Sigmoid colon (tissue), 7 donors: ENCODE measurements around the gene ABLIM2. TPM values are rescaled to one million over a fixed set of nuclear protein-coding genes. Genes with fewer than 3 reads are reported as not detected.

Source experiments
- DNase-seq: peaks from one replicate; pipeline ENCODE4 v3.0.0-alpha.2; 2019
- H3K27ac ChIP-seq, 4 donors: fragments of 200-600 bp; sonication (generic); one replicate each; pipeline ENCODE4 v1.5.1; 2016 to 2019; ENCODE audit warnings: mild to moderate bottlenecking in 1 of 4
- H3K27me3 ChIP-seq, 3 donors: fragments of 200-600 bp; sonication (generic); one replicate each; pipeline ENCODE4 v1.5.1; 2019; ENCODE audit warnings: mild to moderate bottlenecking in 1 of 3
- H3K36me3 ChIP-seq, 4 donors: fragments of 200-600 bp; sonication (generic); one replicate each; pipeline ENCODE4 v1.5.1; 2016 to 2019
- H3K4me1 ChIP-seq, 4 donors: fragments of 200-600 bp; sonication (generic); one replicate each; pipeline ENCODE4 v1.5.1; 2017 to 2019
- H3K4me3 ChIP-seq, 4 donors: fragments of 200-600 bp; sonication (generic); one replicate each; pipeline ENCODE4 v1.5.1; 2017 to 2019; ENCODE audit warnings: mild to moderate bottlenecking in 2 of 4, moderate library complexity in 1 of 4
- H3K9me3 ChIP-seq, 4 donors: fragments of 200-600 bp in 3 of 4; sonication (generic) in 3 of 4; one replicate each; pipeline versions ENCODE4 v1.5.1 to v1.6.1; 2013 to 2019
- EP300 ChIP-seq, 4 donors: sonication (generic); formaldehyde crosslinking; IDR thresholded peaks; one replicate each; pipeline ENCODE4 v1.6.1; 2017; ENCODE audit warnings: antibody characterized with exemption in 4 of 4
- POLR2A ChIP-seq, 2 donors: fragments of 450-650 bp; IDR thresholded peaks; one replicate each; pipeline ENCODE4 v1.6.1; 2016; ENCODE audit warnings: antibody characterized with exemption in 2 of 2, mild to moderate bottlenecking in 2 of 2, moderate library complexity in 2 of 2
- POLR2AphosphoS5 ChIP-seq, 4 donors: sonication (generic); formaldehyde crosslinking; IDR thresholded peaks; one replicate each; pipeline ENCODE4 v1.6.1; 2017; ENCODE audit warnings: antibody characterized with exemption in 4 of 4
- WGBS, 2 donors: extraction: QIAGEN DNeasy Blood & Tissue Kit; methylation state at CpG; one replicate each; pipeline ENCODE4 v1.1.7; 2013; 5-methylcytosine and 5-hydroxymethylcytosine counted together
- intact Hi-C: fragments of 100-400 bp; cut with DNase I; formaldehyde crosslinking; loops from one replicate; pipeline ENCODE4 v1.15.1; 2023
- polyA plus RNA-seq, 3 donors: library from polyadenylated mRNA; stranded (reverse); fragments of 200-250 nt; gene quantifications; one replicate each; pipeline ENCODE4 v1.2.3, GENCODE V29; 2013
- total RNA-seq, 4 donors: library from RNA; depleted of rRNA; stranded (reverse); fragments of >200 nt; gene quantifications; one replicate each; pipeline ENCODE4 v1.1.0, GENCODE V29; 2016
- TF ChIP-seq, protein P1 (sequence below), 4 experiments: fragments of 450-650 bp in 3 of 4; fragments of 200-600 bp in 1 of 4; IDR thresholded peaks; one replicate each; pipeline ENCODE4 v1.5.1; 2016 to 2019; ENCODE audit warnings: antibody characterized with exemption in 4 of 4, mild to moderate bottlenecking in 3 of 4, moderate library complexity in 2 of 4
- donor health status: healthy with polysubstance abuse.
- donor health status: Bipolar disorder and iron deficiency.
- donor health status: healthy.

The ABLIM2 gene
- total and polyA plus RNA-seq, 7 donors = 3.1 to 15.0 (median 7.4) TPM

- H3K4me1 ChIP-seq = peaks cover 0 to 62% (median 48%) of the 10 kb centered on the region in 4 donors
- DNase-seq = no peak
- intact Hi-C loops = loop anchor here (5.0 kb wide), 1 partner anchor 163 kb away; no protein-coding TSS in a partner anchor
- TF ChIP-seq POLR2AphosphoS5 (IDR thresholded peaks at IDR 0.05) (no peak), POLR2A (IDR thresholded peaks at IDR 0.05) (no peak), EP300 (IDR thresholded peaks at IDR 0.05) (no peak)
- TF ChIP-seq, protein P1, sequence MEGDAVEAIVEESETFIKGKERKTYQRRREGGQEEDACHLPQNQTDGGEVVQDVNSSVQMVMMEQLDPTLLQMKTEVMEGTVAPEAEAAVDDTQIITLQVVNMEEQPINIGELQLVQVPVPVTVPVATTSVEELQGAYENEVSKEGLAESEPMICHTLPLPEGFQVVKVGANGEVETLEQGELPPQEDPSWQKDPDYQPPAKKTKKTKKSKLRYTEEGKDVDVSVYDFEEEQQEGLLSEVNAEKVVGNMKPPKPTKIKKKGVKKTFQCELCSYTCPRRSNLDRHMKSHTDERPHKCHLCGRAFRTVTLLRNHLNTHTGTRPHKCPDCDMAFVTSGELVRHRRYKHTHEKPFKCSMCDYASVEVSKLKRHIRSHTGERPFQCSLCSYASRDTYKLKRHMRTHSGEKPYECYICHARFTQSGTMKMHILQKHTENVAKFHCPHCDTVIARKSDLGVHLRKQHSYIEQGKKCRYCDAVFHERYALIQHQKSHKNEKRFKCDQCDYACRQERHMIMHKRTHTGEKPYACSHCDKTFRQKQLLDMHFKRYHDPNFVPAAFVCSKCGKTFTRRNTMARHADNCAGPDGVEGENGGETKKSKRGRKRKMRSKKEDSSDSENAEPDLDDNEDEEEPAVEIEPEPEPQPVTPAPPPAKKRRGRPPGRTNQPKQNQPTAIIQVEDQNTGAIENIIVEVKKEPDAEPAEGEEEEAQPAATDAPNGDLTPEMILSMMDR (IDR thresholded peaks at IDR 0.05) = no peak
- no peaks in the 10 kb centered on the region for H3K36me3 ChIP-seq
- H3K4me3 ChIP-seq = no peak overlapping the region
- H3K27me3 ChIP-seq = no peaks in the 10 kb centered on the region
- peak overlapping the region; percentile 62 to 79 (median 75) for H3K27ac ChIP-seq
- H3K9me3 ChIP-seq = no peaks in the 10 kb centered on the region
- WGBS, 2 donors = 23 to 50% methylated on average over 13 of the region's 13 CpGs
These were observed 188.2 kb downstream of the ABLIM2 start for GRCh38 chr4:7970361-7970946.

- TF ChIP-seq, protein P1 (IDR thresholded peaks at IDR 0.05) = no peak
- TF ChIP-seq EP300 (IDR thresholded peaks at IDR 0.05) (peak in 1 of 4 donors; percentile 30), POLR2AphosphoS5 (IDR thresholded peaks at IDR 0.05) (peak in 2 of 4 donors; percentile 54 to 73)
- no peak for DNase-seq
- Histone ChIP-seq H3K4me1 (peaks cover 0 to 66% (median 49%) of the 10 kb centered on the region in 4 donors), H3K27me3 (no peaks in the 10 kb centered on the region), H3K4me3 (no peak overlapping the region), H3K9me3 (no peaks in the 10 kb centered on the region), H3K27ac (peak overlapping the region; percentile 62 to 79 (median 75)), H3K36me3 (no peaks in the 10 kb centered on the region)
- WGBS, 2 donors = 61 to 81% methylated on average over 16 of the region's 16 CpGs
- intact Hi-C loops = no loop called here
These were observed 190.2 kb downstream of the ABLIM2 start for GRCh38 chr4:7968262-7968896.

DNA sequence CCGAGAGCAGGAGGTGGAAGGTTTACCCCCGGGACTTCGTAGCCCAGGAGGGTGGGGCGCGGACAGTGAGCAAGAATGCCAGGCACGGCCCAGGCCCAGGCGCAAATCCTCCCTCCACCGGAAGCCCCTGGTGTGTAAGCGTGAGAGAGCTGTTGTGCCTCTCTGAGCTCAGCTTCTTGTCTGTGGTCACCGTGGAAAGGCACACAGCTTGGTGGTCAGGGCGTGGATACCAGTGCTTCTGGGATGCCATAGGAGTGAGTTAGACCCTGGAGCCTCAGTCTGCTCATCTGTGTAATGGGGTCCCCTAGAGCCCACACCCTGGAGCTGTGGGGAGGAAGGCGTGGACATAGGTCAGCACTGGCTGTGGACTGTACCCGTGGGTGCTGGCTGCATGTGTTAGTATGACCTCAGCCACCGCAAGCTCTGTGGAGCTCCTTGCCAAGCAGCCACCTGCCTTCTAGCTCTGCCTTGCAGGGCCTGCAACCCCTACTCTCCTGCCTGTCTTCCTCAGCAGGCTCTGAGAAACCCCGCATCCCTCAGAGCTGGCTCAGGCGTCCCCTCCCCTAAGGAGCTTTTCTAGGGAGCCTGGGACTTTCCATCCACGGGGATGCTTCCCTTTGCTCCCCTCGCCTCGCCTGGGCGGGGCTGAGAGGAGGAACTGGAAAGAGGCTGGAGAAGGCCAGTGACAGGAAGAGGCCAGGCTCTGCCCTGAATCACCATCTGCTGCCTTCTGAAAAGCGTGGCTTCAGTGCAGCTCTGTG, 190.9 kb downstream of the ABLIM2 start:
- H3K9me3 ChIP-seq = no peaks in the 10 kb centered on the region
- H3K36me3 ChIP-seq = no peaks in the 10 kb centered on the region
- no peaks in the 10 kb centered on the region for H3K27me3 ChIP-seq
- H3K27ac ChIP-seq = peak overlapping the region; percentile 62 to 79 (median 75)
- intact Hi-C loops = no loop called here
- no peak for TF ChIP-seq POLR2A (IDR thresholded peaks at IDR 0.05)
- TF ChIP-seq EP300 (IDR thresholded peaks at IDR 0.05) = no peak
- TF ChIP-seq, protein P1 (IDR thresholded peaks at IDR 0.05) = no peak
- no peak for TF ChIP-seq POLR2AphosphoS5 (IDR thresholded peaks at IDR 0.05)
- DNase-seq = no peak
- no peak overlapping the region for H3K4me3 ChIP-seq
- peaks cover 0 to 63% (median 45%) of the 10 kb centered on the region in 4 donors for H3K4me1 ChIP-seq
- WGBS, 2 donors = 60 to 61% methylated on average over 21 of the region's 21 CpGs

GRCh38 chr4:7967063-7967440, 191.6 kb downstream of the ABLIM2 start:
- intact Hi-C loops = no loop called here

More at GRCh38 chr4:7967063-7967440, 191.6 kb downstream of the ABLIM2 start:
- no peak for DNase-seq
- H3K27me3 ChIP-seq = no peaks in the 10 kb centered on the region
- TF ChIP-seq, protein P1 (IDR thresholded peaks at IDR 0.05) = no peak
- TF ChIP-seq EP300 (IDR thresholded peaks at IDR 0.05) (no peak), POLR2AphosphoS5 (IDR thresholded peaks at IDR 0.05) (no peak), POLR2A (IDR thresholded peaks at IDR 0.05) (no peak)
- H3K4me3 ChIP-seq = no peak overlapping the region
- peak overlapping the region in 2 of 4 donors; percentile 79 for H3K27ac ChIP-seq
- H3K4me1 ChIP-seq = peaks cover 0 to 63% (median 44%) of the 10 kb centered on the region in 4 donors
- WGBS, 2 donors = 64 to 71% methylated on average over 9 of the region's 9 CpGs
- no peaks in the 10 kb centered on the region for H3K9me3 ChIP-seq
- no peaks in the 10 kb centered on the region for H3K36me3 ChIP-seq
